K562 (cell line): Measurements from ENCODE around the gene PIGN. TPM values are rescaled to one million over a fixed set of nuclear protein-coding genes. Genes with fewer than 3 reads are reported as not detected.
A peak's percentile ranks its signal among the peaks of the same experiment; 100 is the strongest.

Experiments used
- ATAC-seq: fragments of 200-7000 bp; cut with Tn5 transposase; 3 replicates; pipeline ENCODE4 v1.9.1; 2020; ENCODE audit warnings: moderate library complexity
- BruUV-seq: library from RNA; stranded (reverse); fragments of 400-500 nt; replicated peaks from 2 replicates; lab custom pipeline; 2021; lab: Mats Ljungman, UMichigan
- CTCF ChIA-PET: fragments of 300-600 bp; formaldehyde crosslinking; extraction: SDS; loops from one replicate; lab custom pipeline; 2021; ENCODE audit warnings: low intra/inter-chr PET ratio; lab: Yijun Ruan, JAX
- POLR2A ChIA-PET: fragments of 300-600, 350-650 bp; sonication (Branson Sonifier 250); formaldehyde crosslinking; extraction: SDS; loops from one replicate; lab custom pipeline; 2021; ENCODE audit warnings: antibody characterized with exemption, inconsistent platforms; lab: Yijun Ruan, JAX
- DNase-seq, 4 experiments: peaks; one replicate each; pipeline versions ENCODE4 v3.0.0 to v3.0.0-alpha.2; 2011 to 2018; ENCODE audit warnings: low spot score in 3 of 4, mixed read lengths in 3 of 4; ENCODE audit errors: extremely low read depth in 1 of 4
- FAIRE-seq: peaks from 2 replicates; lab custom pipeline; 2011; peaks lifted over from hg19 to GRCh38; lab: Jason Lieb, UNC
- H2AFZ ChIP-seq: 2 replicates; pipeline ENCODE4 v1.6.0; 2011; ENCODE audit warnings: low read depth, low read length, control low read depth, inconsistent platforms
- H3K27ac ChIP-seq: fragments of 200-600 bp; 3 replicates; pipeline ENCODE4 v1.8.0; 2011; ENCODE audit warnings: low read depth, mild to moderate bottlenecking, control low read depth, inconsistent platforms, low read length, moderate library complexity, mixed read lengths; ENCODE audit errors: extremely low read depth
- H3K27me3 ChIP-seq, 2 experiments: fragments of 300-600 bp in 1 of 2; 2 replicates in 1 of 2; 3 replicates in 1 of 2; pipeline versions ENCODE4 v1.6.0 to v1.8.0; 2011; ENCODE audit warnings: inconsistent platforms in 2 of 2, low read length in 2 of 2, mild to moderate bottlenecking in 1 of 2, mixed read lengths in 1 of 2, moderate library complexity in 1 of 2; ENCODE audit not compliant: control insufficient read depth in 2 of 2, insufficient read depth in 2 of 2
- H3K36me3 ChIP-seq: fragments of 300-600 bp; 3 replicates; pipeline ENCODE4 v1.8.0; 2011; ENCODE audit warnings: mild to moderate bottlenecking, low read length, inconsistent platforms; ENCODE audit not compliant: control insufficient read depth, insufficient read depth
- H3K4me1 ChIP-seq, 2 experiments: fragments of 200-600 bp in 1 of 2; replicated peaks in 1 of 2; 2 replicates in 1 of 2; 3 replicates in 1 of 2; pipeline versions ENCODE4 v1.5.1 to v1.8.0; 2011; ENCODE audit warnings: inconsistent platforms in 2 of 2, low read length in 2 of 2, mild to moderate bottlenecking in 1 of 2, mixed read lengths in 1 of 2, moderate library complexity in 1 of 2; ENCODE audit not compliant: control insufficient read depth in 2 of 2, insufficient read depth in 2 of 2
- H3K4me2 ChIP-seq: 2 replicates; pipeline ENCODE4 v1.6.1; 2011; ENCODE audit warnings: low read length, control low read depth, inconsistent platforms, mixed read lengths; ENCODE audit not compliant: insufficient read depth
- H3K4me3 ChIP-seq: fragments of 200-600 bp; sonication (generic), shearing (Covaris generic); 2 replicates; pipeline ENCODE4 v1.5.1; 2016; ENCODE audit warnings: control low read depth, inconsistent platforms
- H3K79me2 ChIP-seq: fragments of 200-600 bp; 3 replicates; pipeline ENCODE4 v1.8.0; 2011; ENCODE audit warnings: low read length, inconsistent platforms; ENCODE audit not compliant: control insufficient read depth, insufficient read depth
- H3K9ac ChIP-seq, 2 experiments: 2 replicates each; pipeline versions ENCODE4 v1.6.0 to v1.6.1; 2011; ENCODE audit warnings: low read depth in 2 of 2, low read length in 2 of 2, control low read depth in 1 of 2, inconsistent platforms in 1 of 2, mild to moderate bottlenecking in 1 of 2, mixed read lengths in 1 of 2; ENCODE audit not compliant: insufficient read depth in 1 of 2
- H3K9me1 ChIP-seq: one replicate; pipeline ENCODE4 v1.6.0; 2011; ENCODE audit warnings: inconsistent platforms, mild to moderate bottlenecking, low read length, moderate library complexity; ENCODE audit not compliant: control insufficient read depth, insufficient read depth
- H3K9me3 ChIP-seq: replicated peaks from 2 replicates; pipeline ENCODE4 v1.5.1; 2011; ENCODE audit warnings: low read depth, low read length, inconsistent platforms; ENCODE audit not compliant: control insufficient read depth, insufficient read depth
- H4K20me1 ChIP-seq: replicated peaks from 2 replicates; pipeline ENCODE4 v1.6.1; 2011; ENCODE audit warnings: low read length, inconsistent platforms, mixed read lengths; ENCODE audit not compliant: control insufficient read depth, insufficient read depth
- C11orf30 ChIP-seq: fragments of 450-650 bp; IDR thresholded peaks from 2 replicates; pipeline ENCODE4 v1.6.1; 2016; ENCODE audit warnings: low read depth, mild to moderate bottlenecking
- DIDO1 ChIP-seq: fragments of 450-650 bp; IDR thresholded peaks from 2 replicates; pipeline ENCODE4 v1.6.1; 2016; ENCODE audit warnings: low read depth, missing biosample characterization, missing genetic modification characterization
- ELF2 ChIP-seq: fragments of 250-450 bp; sonication (Bioruptor Pico); IDR thresholded peaks from 2 replicates; pipeline ENCODE4 v1.5.0; 2021; ENCODE audit warnings: mild to moderate bottlenecking
- LEF1 ChIP-seq: fragments of 450-650 bp; IDR thresholded peaks from 2 replicates; pipeline ENCODE4 v1.6.1; 2016; ENCODE audit warnings: mild to moderate bottlenecking
- TSC22D4 ChIP-seq: fragments of 450-650 bp; IDR thresholded peaks from 2 replicates; pipeline ENCODE4 v1.6.1; 2016; ENCODE audit warnings: missing genetic modification characterization, missing biosample characterization, control low read depth
- XRCC5 ChIP-seq: fragments of 200-400 bp; formaldehyde crosslinking; IDR thresholded peaks from 2 replicates; pipeline ENCODE4 v1.6.1; 2017; ENCODE audit warnings: low read depth, mild to moderate bottlenecking, low read length
- ZNF3 ChIP-seq: fragments of 250-450 bp; sonication (Bioruptor Pico); IDR thresholded peaks from 2 replicates; pipeline ENCODE4 v1.5.0; 2021; ENCODE audit warnings: mild to moderate bottlenecking, moderate library complexity
- ZNF316 ChIP-seq: fragments of 450-650 bp; IDR thresholded peaks from 2 replicates; pipeline ENCODE4 v1.6.1; 2016
- ZNF583 ChIP-seq: fragments of 250-450 bp; sonication (Bioruptor Pico); IDR thresholded peaks from 2 replicates; pipeline ENCODE4 v1.4.0; 2020
- WGBS: fragments of 100-300 bp; shearing (Covaris generic); methylation state at CpG from one replicate; pipeline ENCODE4 v1.1.6; 2016; ENCODE audit warnings: low coverage, mixed read lengths; ENCODE audit not compliant: insufficient coverage; ENCODE audit errors: missing lambda C conversion rate; 5-methylcytosine and 5-hydroxymethylcytosine counted together
- in situ Hi-C: fragments of 300-500 bp; cut with MboI; formaldehyde crosslinking; loops from 4 replicates; pipeline ENCODE4 v1.15.0; 2018; ENCODE audit warnings: inconsistent platforms, mixed read lengths
- intact Hi-C: fragments of 100-400 bp; cut with micrococcal nuclease; formaldehyde crosslinking; loops from 2 replicates; pipeline ENCODE4 v1.14.2; 2022
- polyA plus RNA-seq, 8 experiments: library from polyadenylated mRNA; depleted of rRNA in 4 of 8; stranded (reverse) in 5 of 8; unstranded in 3 of 8; fragments of >200 nt; fragmentation: Nextera tagmentation in 2 of 8; fragmentation: Illumina TruSeq in 1 of 8; extraction: Ambion mirVana in 2 of 8; extraction: Trizol in 1 of 8; gene quantifications; 2 replicates each; pipeline versions ENCODE4 v1.2.1 to v1.2.3, GENCODE V29; 2011 to 2014; ENCODE audit warnings: inconsistent platforms in 1 of 8, missing spikeins in 1 of 8
- total RNA-seq, 7 experiments: library from RNA; depleted of rRNA in 6 of 7; stranded (reverse); fragments of >200 nt in 6 of 7; fragmentation: Illumina TruSeq in 2 of 7; extraction: Trizol in 2 of 7; gene quantifications; 2 replicates each; pipeline versions ENCODE4 v1.2.1 to v1.2.3, GENCODE V29; 2011 to 2021; ENCODE audit warnings: low replicate concordance in 1 of 7
- TF ChIP-seq, protein P1 (sequence below): sonication (generic); formaldehyde crosslinking; IDR thresholded peaks from 2 replicates; pipeline ENCODE4 v1.5.0; 2020; ENCODE audit warnings: missing genetic modification reagents

Gene PIGN
- total and polyA plus RNA-seq, 9 of the 15 experiments (the other 6 are each of a cell fraction or from before 2014, with no cell fraction given) = 9.9 to 25.6 (median 17.3) TPM

DNA sequence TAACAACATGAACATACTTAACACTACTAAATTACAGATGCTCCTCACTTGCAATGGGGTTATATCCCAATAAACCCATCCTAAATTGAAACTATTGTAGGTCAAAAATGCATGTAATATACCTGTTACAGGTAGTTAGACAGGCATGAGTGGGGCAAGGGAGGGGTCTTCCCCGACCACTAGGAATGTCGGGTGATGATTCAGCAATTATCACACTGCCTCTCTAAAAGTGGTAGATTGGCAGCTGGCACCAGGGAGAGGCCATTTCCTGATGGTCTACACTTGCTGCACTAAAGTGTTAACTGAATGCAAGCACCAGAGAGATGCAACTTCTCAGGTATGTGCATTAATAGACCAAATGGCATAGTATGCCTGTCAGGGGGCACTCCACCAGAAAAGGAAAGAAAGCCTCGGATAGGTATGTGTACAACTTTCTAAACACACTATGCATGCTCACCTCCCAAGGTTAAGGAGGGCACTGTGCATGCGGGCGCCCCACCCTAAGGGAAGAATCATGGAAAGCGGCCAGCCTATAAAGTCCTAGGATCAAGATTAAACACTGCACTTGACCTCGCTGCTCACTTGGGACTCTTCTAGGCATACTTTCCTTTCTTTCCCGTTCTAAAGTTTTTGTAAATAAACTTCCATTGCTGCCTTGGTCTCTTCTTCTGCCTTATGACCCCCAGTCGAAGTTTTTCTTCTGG, 35.6 kb downstream of the PIGN start:
- H3K9me3 ChIP-seq = no peaks in the 10 kb centered on the region
- H3K4me2 ChIP-seq = no peak overlapping the region
- DNase-seq (no peak), ATAC-seq (no peak), FAIRE-seq (no peak)
- no peak for TF ChIP-seq ZNF583 (CRISPR knock-in tag)
- TF ChIP-seq DIDO1 = no peak
- TF ChIP-seq, protein P1, sequence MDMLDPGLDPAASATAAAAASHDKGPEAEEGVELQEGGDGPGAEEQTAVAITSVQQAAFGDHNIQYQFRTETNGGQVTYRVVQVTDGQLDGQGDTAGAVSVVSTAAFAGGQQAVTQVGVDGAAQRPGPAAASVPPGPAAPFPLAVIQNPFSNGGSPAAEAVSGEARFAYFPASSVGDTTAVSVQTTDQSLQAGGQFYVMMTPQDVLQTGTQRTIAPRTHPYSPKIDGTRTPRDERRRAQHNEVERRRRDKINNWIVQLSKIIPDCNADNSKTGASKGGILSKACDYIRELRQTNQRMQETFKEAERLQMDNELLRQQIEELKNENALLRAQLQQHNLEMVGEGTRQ = no peak
- no peak for TF ChIP-seq ZNF3
- TF ChIP-seq C11orf30 = 0 out of 2 replicates have a peak, but pooled peaks have one; percentile 21
- TF ChIP-seq XRCC5 = no peak
- no peak for TF ChIP-seq TSC22D4 (tag)
- TF ChIP-seq ZNF316 = peak; percentile 2; the same call in 1 of the 2 replicates
- no peak for TF ChIP-seq LEF1
- TF ChIP-seq ELF2 = no peak
- ChIA-PET CTCF (no interaction called here), POLR2A (no interaction called here)
- WGBS = 81% methylated on average over 7 of the region's 9 CpGs
- no peaks in the 10 kb centered on the region for H3K9me1 ChIP-seq
- H3K4me1 ChIP-seq = no peaks in the 10 kb centered on the region
- H3K4me3 ChIP-seq = no peak overlapping the region
- no peak overlapping the region for H3K27ac ChIP-seq
- BruUV-seq = no TSS peak
- H3K9ac ChIP-seq = no peak overlapping the region
- in situ Hi-C loops (no loop called here), intact Hi-C loops (no loop called here)
- H3K36me3 ChIP-seq = no peaks in the 10 kb centered on the region
- H3K79me2 ChIP-seq = no peaks in the 10 kb centered on the region
- no peak overlapping the region for H2AFZ ChIP-seq
- no peaks in the 10 kb centered on the region for H3K27me3 ChIP-seq
- no peaks in the 10 kb centered on the region for H4K20me1 ChIP-seq
